NCI-H146 treated with DMSO at 0.1 percent for 48 hours (cell line): ENCODE data around the gene RECQL5.
"Not testable (repeated sequence)": the region's sequence is repeated elsewhere in the genome, so short reads cannot be mapped to it uniquely, and the experiment has no call there.

ENCODE experiments used
- DNase-seq: peaks from one replicate; lab custom pipeline; 2025; ENCODE audit not compliant: unreplicated experiment; lab: John Stamatoyannopoulos, UW

RECQL5 gene

DNA sequence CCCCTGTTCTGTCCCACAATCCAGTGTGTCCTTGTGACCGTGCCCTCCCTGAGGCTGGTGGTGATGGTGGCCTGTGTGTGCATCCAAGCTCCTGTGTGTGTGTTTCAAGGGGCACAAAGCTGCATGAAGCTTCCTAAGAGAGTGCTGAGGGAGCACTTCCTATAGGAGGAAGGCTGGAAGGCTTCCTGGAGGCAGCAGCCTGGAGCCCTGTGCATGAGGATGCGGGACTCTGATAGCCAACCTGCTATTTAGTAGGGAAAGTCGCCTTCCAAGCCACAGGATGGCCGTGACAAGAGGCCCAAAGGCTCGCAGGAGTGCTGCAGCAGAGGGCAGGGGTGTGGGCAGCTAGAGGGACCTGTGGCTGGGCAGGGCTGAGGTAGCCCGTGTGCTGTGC lies 71.0 kb downstream of the RECQL5 start:
- no peak for DNase-seq

DNA sequence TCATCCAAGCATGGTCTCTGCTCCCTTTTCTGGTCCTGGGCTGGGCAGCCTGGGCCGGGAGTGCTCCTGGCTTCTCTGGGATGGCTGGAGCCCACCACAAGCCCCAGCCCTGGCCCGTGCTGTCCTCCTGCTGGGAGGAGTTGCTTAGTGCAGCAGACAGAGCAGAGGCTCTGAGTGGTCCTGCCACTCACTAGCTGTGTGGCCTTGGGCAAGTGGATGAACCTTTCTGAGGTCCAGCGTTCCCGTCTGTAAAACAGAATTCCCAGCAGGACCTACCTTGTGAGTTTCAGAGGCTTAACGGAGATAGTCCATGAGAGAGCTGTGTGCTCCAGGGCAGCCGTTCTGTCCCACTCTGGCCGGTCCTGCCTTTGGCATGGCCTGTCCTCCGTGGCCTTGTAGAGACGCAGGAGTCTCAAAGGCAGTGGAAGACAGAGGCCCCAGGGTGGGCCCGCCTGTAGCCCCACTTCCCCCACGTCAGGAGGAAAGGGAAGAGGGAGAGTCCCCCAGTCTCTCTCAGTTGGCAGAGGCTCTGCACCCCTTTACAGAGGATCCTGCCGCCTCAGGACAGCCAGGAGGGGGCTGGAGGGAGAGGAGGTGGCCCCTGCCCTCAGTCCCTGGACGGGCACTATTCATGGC lies 71.6 kb downstream of the RECQL5 start:
- no peak for DNase-seq

GRCh38 chr17:75594499-75595283 lies 72.3 kb downstream of the RECQL5 start:
- DNase-seq, result no peak

GRCh38 chr17:75593430-75593829 lies 73.5 kb downstream of the RECQL5 start:
- DNase-seq, result not testable (repeated sequence)

DNA sequence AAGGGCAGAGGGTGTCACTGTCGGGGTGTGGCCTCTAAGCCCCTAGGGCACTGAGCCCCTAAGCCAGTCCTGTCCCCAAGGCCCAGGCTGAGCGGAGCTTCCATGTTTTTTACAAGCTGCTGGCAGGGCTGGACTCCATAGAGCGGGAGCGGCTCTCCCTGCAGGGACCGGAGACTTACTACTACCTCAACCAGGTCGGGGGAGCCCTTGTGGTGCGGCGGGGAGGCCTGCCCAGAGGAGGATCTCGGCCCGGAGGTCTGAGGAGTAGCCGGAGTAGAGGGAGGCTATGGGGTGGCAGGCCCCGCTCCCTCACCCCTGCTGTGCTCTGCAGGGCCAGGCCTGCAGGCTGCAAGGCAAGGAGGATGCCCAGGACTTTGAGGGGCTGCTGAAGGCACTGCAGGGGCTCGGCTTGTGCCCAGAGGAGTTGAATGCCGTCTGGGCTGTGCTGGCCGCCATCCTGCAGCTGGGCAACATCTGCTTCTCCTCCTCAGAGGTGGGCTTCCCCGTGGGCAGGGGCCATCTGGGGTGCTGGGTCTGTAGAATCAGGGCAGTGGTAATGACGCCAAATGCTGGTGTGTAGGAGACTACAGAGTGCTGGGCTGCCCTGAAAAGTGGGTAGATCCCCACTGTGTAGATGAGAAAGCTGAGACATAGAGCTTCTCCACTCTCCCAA lies 74.5 kb downstream of the RECQL5 start:
- DNase-seq, result no peak

GRCh38 chr17:75591722-75592302 lies 75.1 kb downstream of the RECQL5 start:
- DNase-seq, result no peak

DNA sequence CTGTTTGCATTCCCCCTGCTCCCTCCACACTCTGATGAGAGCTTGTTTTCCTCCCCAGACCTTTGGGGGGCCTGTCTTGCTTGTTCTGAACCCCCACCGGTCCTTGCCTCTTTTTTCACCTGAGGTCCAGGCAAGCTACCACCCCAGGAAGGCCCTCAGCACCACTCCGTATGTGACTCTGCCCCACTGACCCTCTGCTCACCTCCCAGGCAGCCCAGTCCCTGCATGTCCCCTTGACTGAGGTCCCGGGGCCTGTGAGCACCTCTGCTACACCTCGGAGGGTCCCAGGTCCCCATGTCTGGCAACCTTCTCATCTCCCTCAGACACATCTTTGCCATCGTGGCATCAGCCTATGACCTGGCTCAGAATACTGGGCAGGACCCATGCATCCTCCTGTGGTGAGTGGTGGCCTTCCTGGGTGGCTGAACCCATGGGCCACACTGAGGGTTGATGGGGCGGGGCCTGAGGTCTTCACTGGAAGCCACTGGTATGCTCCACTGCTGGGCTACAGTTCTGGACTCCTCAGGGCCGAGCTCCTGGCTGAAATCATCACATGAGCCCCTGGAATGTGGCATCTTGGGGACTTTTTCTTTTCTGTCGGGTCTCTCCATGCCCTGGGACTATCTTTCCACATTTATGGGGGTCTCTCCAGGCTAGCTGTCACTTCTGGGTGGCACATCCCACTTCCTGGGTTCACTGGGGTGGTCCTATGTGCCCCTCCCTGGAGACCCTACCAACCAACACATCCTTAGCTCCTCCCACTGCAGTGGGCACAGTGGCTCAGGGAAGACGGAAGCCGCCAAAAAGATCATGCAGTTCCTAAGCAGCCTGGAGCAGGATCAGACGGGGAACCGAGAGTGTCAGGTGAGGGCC lies 75.9 kb downstream of the RECQL5 start:
- no peak for DNase-seq

DNA sequence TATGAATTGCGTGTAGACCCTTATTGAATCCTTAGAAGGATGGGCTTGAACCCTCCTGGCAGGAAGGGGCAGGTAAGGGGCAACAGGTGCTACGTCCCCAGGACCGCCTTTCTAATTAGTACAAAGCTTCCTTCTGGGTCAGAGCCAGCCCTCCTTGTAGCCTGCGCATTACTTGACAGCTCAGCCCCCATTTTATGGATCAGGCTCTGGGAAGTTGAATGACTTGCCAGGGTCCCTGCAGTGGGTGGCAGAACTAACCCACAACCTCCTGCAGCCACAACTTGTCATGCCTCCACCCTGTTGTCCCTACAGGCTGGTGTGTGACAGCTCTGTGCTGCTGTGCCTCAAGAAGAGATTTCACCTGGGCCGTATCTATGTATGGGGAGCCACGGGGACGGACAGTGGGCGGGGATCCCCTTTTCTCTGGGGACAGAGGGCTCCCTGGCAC lies 76.6 kb downstream of the RECQL5 start:
- no peak for DNase-seq

DNA sequence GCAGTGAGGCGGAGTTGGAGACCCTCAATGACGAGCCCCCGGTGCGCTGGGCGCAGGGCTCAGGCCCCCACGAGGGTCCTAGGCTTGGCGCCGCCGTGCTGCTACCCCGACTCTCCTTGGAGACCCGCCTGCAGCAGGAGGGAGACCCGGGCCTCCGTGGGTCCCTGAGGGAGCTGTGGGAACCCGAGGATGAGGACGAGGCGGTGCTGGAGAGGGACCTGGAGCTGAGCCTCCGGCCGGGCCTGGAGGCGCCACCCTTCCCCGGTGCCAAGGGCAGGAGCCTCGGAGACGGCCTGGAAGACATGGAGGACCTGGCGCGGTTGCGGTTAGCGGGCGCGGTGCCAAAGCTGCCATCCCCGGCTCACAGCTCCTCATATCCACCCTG lies 77.0 kb downstream of the RECQL5 start:
- DNase-seq, result no peak

DNA sequence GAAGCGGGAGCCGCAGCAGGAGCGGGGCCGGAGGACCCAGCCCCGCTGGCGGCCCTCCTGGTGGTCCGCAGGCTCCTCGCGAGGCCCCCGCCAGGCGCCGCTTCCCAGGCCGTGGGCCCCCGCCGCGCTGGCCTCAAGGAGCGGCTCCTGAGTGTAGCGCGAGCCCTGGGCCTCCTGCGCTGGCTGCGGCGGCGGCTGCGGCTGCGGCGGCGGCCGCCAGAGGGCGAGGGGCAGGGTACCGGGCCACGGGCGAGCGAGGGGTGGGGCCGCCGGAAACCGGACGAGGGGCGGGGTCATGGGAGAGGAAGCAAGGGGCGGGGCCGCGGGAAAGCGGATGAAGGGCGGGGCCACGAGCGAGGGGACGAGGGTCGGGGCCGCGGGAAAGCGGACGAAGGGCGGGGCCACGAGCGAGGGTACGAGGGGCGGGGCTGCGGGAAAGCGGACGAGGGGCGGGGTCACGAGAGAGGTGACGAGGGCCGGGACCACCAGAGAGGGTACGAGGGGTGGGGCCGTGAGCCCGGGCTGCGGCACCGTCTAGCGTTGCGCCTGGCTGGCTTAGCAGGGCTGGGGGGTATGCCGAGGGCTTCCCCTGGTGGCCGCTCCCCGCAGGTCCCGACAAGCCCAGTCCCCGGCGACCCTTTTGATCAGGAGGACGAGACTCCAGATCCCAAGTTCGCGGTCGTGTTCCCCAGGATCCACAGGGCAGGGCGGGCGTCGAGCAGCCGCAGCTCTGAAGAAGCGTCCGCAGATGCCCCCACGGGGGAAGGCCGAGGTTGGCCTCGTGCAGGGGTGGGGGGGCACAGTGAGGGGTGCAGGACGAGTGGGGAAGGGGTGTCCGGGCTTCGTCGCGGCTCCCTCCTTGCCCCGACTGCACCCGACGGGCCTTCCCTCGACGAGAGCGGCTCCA lies 77.7 kb downstream of the RECQL5 start:
- DNase-seq, result peak; percentile 84

DNA sequence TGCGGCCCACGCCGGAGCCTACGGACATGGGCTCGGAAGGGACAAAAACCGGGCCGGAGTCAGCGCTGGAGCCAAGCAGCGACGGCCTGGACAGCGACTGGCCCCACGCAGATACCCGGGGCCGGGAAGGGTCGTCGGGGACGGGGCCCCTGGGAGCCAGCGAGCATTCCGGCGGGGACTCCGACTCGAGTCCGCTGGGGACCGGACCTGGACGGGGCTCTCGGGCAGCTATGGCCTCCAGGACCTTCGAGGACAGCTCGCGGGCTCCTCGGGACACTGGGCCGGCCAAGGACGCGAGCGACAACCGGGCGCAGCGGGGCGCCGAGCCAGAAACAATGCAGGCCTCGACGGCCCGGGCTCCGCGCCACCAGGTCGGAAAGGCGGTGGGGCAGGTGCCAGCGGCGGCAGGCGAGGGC lies 78.3 kb downstream of the RECQL5 start:
- no peak for DNase-seq

GRCh38 chr17:75587675-75588595 lies 79.0 kb downstream of the RECQL5 start, which contains the start of gene MYO15B:
TSS of gene MYO15B (plus strand) at chr17:75587800. CDS start at chr17:75588058, 258 bp downstream.
- DNase-seq, result peak; percentile 53

GRCh38 chr17:75584849-75585175 lies 82.1 kb downstream of the RECQL5 start:
- no peak for DNase-seq

GRCh38 chr17:75583197-75583596 lies 83.8 kb downstream of the RECQL5 start:
- DNase-seq, result not testable (repeated sequence)

DNA sequence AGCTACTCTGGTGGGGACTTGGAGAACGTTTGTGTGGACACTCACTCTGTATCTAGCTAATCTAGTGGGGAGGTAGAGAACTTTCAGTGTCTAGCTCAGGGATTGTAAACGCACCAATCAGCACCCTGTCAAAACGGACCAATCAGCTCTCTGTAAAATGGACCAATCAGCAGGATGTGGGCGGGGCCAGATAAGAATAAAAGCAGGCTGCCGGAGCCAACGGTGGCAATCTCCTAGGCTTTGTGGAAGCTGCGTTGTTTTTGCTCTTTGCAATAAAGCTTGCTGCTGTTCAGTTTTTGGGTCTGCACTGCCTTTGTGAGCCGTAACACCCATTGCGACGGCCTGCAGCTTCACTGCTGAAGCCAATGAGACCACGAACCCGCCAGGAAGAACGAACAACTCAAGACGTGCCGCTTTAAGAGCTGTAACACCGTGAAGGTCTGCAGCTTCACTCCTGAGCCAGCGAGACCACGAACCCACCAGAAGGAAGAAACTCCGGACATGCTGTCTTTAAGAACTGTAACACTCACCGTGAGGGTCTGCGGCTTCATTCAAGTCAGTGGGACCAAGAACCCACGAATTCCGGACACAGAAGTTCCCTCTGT lies 85.7 kb downstream of the RECQL5 start:
- DNase-seq, result not testable (repeated sequence)
